ENCODE data around the gene HMGCR. TPM values are rescaled to one million over a fixed set of nuclear protein-coding genes. Genes with fewer than 3 reads are reported as not detected.
"Not testable (repeated sequence)": the region's sequence is repeated elsewhere in the genome, so short reads cannot be mapped to it uniquely, and the experiment has no call there.

Gene HMGCR
- total RNA-seq, result 10 to 100 TPM; 29.6 to 47.2 (median 41.6) TPM
- total RNA-seq (2013), result 22.6 TPM
- 45.7 to 254 (median 87.5) reads per million in 29 experiments for total RNA-seq

DNA sequence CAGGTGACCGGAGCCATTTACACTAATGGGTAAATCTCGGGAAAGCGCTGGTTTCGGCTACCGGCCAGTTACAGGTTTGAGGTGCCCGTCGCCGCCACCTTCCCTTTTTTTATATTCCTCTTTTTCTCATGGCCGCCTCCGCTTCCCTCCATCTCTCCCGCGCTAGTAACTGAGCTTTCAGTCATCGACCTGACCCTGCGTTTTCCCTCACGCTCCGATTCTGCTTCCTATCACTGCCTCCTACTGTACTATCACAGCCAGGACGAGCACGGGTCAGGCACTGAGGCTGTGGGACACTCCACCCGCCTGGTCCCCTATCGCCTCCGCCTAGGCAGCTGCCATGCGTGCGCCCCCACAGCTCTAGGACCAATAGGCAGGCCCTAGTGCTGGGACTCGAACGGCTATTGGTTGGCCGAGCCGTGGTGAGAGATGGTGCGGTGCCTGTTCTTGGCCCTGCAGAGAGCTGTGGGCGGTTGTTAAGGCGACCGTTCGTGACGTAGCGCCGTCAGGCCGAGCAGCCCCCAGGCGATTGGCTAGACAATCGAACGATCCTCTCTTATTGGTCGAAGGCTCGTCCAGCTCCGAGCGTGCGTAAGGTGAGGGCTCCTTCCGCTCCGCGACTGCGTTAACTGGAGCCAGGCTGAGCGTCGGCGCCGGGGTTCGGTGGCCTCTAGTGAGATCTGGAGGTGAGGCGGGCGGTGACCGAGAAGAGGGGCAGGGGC, at the start of gene HMGCR:
Gene HMGCR, plus strand, starts transcription at position 606 of the 722 bp plus-strand sequence. CDS start 5,386 bp downstream, outside the sequence.
- Histone ChIP-seq H3K27ac (ENCODE audit: low read length) (peak within 1 kb of the TSS; percentile 83), H3K9me3 (no peaks in the 10 kb centered on the region), H3K36me3 (ENCODE audit: control insufficient read depth in 2 of 2, extremely low read depth in 1 of 2, insufficient read depth in 1 of 2, low read length in 1 of 2) (no peaks in the 10 kb centered on the region), H3K4me3 (ENCODE audit: control insufficient read depth in 1 of 2, extremely low read depth in 1 of 2, low read length in 1 of 2) (peak within 1 kb of the TSS; percentile 80 to 97), H3K27me3 (replicated peaks in 1 of 2; ENCODE audit: control insufficient read depth in 2 of 2, extremely low read depth in 1 of 2, insufficient read depth in 2 of 2, low read length in 1 of 2) (no peaks in the 10 kb centered on the region), H3K4me1 (ENCODE audit: control insufficient read depth in 1 of 2, extremely low read depth in 1 of 2, insufficient read depth in 2 of 2, low read length in 2 of 2) (peaks cover 14 to 15% of the 10 kb centered on the region in 2 experiments)
- Mint-ChIP-seq H3K27me3 (no peaks in the 10 kb centered on the region), H3K27ac (peak within 1 kb of the TSS in 1 of 2 donors; percentile 74), H3K36me3 (peaks cover 3% of the 10 kb centered on the region), H3K4me1 (peaks cover 35 to 36% (median 35%) of the 10 kb centered on the region in 3 donors), H3K9me3 (no peaks in the 10 kb centered on the region), H3K4me3 (no peak within 1 kb of the TSS)
- WGBS (ENCODE audit: insufficient coverage), result under 1% methylated on average over 50 of the region's 56 CpGs
- DNase-seq (peak; percentile 86 to 99 (median 96)), ATAC-seq (replicated peaks in 1 of 4) (peak; percentile 94 to 97 (median 96))
- ChIA-PET CTCF (interaction anchor here (0.6 to 1.8 kb wide), 15 partner anchors 70 to 1270 kb away, joined by 3 to 31 read pairs (median 3); partner anchors contain the start of genes ANKRD31 (in 1 of the 2), CERT1 (in 1 of the 2), ENC1 (in 1 of the 2) and GFM2 (in 1 of the 2)), POLR2A (interaction anchor here (0.5 to 1.4 kb wide), 15 partner anchors 12 to 1135 kb away, joined by 3 to 10 read pairs (median 4); partner anchors contain the start of genes ANKRD31 (in 1 of the 2) and GCNT4 (in 1 of the 2))

GRCh38 chr5:75291844-75292243, 45.2 kb upstream of the HMGCR start:
- H3K4me3 Mint-ChIP-seq; H3K36me3 Mint-ChIP-seq; H3K4me3 ChIP-seq (ENCODE audit: control insufficient read depth in 1 of 2, extremely low read depth in 1 of 2, low read length in 1 of 2); H3K36me3 ChIP-seq (ENCODE audit: control insufficient read depth in 2 of 2, extremely low read depth in 1 of 2, insufficient read depth in 1 of 2, low read length in 1 of 2); H3K9me3 ChIP-seq; H3K27me3 Mint-ChIP-seq; H3K4me1 Mint-ChIP-seq; H3K9me3 Mint-ChIP-seq; H3K27ac ChIP-seq (ENCODE audit: low read length); ATAC-seq (replicated peaks in 1 of 4); H3K4me1 ChIP-seq (ENCODE audit: control insufficient read depth in 1 of 2, extremely low read depth in 1 of 2, insufficient read depth in 2 of 2, low read length in 2 of 2); DNase-seq; H3K27ac Mint-ChIP-seq; CTCF ChIA-PET: not testable (repeated sequence)
- H3K27me3 ChIP-seq (replicated peaks in 1 of 2; ENCODE audit: control insufficient read depth in 2 of 2, extremely low read depth in 1 of 2, insufficient read depth in 2 of 2, low read length in 1 of 2), result peaks cover 0 to 16% of the 10 kb centered on the region in 2 experiments
- POLR2A ChIA-PET, result interaction anchor here in 1 of 2 donors (0.6 kb wide), 1 partner anchor 47 kb away, joined by 13 read pairs; no protein-coding TSS in a partner anchor
- WGBS (ENCODE audit: insufficient coverage), result 83% methylated on average over 1 of the region's 3 CpGs

GRCh38 chr5:75300084-75300483, 36.9 kb upstream of the HMGCR start:
- no peak overlapping the region for H3K27ac ChIP-seq (ENCODE audit: low read length)
- H3K4me1 ChIP-seq (ENCODE audit: control insufficient read depth in 1 of 2, extremely low read depth in 1 of 2, insufficient read depth in 2 of 2, low read length in 2 of 2), result no peaks in the 10 kb centered on the region
- no peak for DNase-seq
- H3K4me1 Mint-ChIP-seq, result no peaks in the 10 kb centered on the region
- H3K9me3 ChIP-seq, result no peaks in the 10 kb centered on the region
- H3K36me3 Mint-ChIP-seq, result no peaks in the 10 kb centered on the region
- H3K4me3 Mint-ChIP-seq, result no peak overlapping the region
- no peak for ATAC-seq (replicated peaks in 1 of 4)
- no peak overlapping the region for H3K27ac Mint-ChIP-seq
- CTCF ChIA-PET, result no interaction called here
- H3K27me3 ChIP-seq (replicated peaks in 1 of 2; ENCODE audit: control insufficient read depth in 2 of 2, extremely low read depth in 1 of 2, insufficient read depth in 2 of 2, low read length in 1 of 2), result no peaks in the 10 kb centered on the region
- POLR2A ChIA-PET, result no interaction called here
- peaks cover 0 to 2% (median 0%) of the 10 kb centered on the region in 3 donors for H3K9me3 Mint-ChIP-seq
- peaks cover 0 to 3% of the 10 kb centered on the region in 2 donors for H3K27me3 Mint-ChIP-seq
- H3K4me3 ChIP-seq (ENCODE audit: control insufficient read depth in 1 of 2, extremely low read depth in 1 of 2, low read length in 1 of 2), result no peak overlapping the region
- no peaks in the 10 kb centered on the region for H3K36me3 ChIP-seq (ENCODE audit: control insufficient read depth in 2 of 2, extremely low read depth in 1 of 2, insufficient read depth in 1 of 2, low read length in 1 of 2)

DNA sequence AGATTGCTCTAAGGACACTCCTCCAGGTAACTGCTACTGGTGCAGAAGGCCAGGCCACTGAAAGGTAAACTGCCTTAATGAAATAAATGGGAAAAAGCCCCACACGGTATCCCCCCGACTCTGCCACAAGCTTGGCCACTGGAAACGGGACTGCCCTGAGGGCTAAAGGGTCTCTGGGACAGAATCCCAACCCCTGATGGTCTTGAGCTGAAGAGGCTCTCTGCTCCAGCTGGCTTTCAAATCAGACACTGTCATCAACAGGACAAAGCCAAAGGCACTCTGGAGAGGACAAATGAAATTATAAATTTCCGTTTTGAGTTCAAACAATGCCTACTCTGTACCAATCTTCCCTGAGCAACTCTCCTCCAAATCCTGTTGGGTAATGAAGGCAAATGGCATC, 33.6 kb upstream of the HMGCR start:
- ChIA-PET POLR2A (no interaction called here), CTCF (no interaction called here)
- 88% methylated on average over 4 of the region's 4 CpGs for WGBS (ENCODE audit: insufficient coverage)
- H3K9me3 ChIP-seq, result no peaks in the 10 kb centered on the region
- Mint-ChIP-seq H3K4me3 (no peak overlapping the region), H3K9me3 (peaks cover 0 to 2% (median 0%) of the 10 kb centered on the region in 3 donors), H3K27me3 (peaks cover 0 to 3% of the 10 kb centered on the region in 2 donors), H3K36me3 (no peaks in the 10 kb centered on the region), H3K4me1 (no peaks in the 10 kb centered on the region), H3K27ac (no peak overlapping the region)
- H3K36me3 ChIP-seq (ENCODE audit: control insufficient read depth in 2 of 2, extremely low read depth in 1 of 2, insufficient read depth in 1 of 2, low read length in 1 of 2), result no peaks in the 10 kb centered on the region
- H3K4me1 ChIP-seq (ENCODE audit: control insufficient read depth in 1 of 2, extremely low read depth in 1 of 2, insufficient read depth in 2 of 2, low read length in 2 of 2), result no peaks in the 10 kb centered on the region
- DNase-seq (no peak), ATAC-seq (replicated peaks in 1 of 4) (no peak)
- no peaks in the 10 kb centered on the region for H3K27me3 ChIP-seq (replicated peaks in 1 of 2; ENCODE audit: control insufficient read depth in 2 of 2, extremely low read depth in 1 of 2, insufficient read depth in 2 of 2, low read length in 1 of 2)
- H3K27ac ChIP-seq (ENCODE audit: low read length), result no peak overlapping the region
- no peak overlapping the region for H3K4me3 ChIP-seq (ENCODE audit: control insufficient read depth in 1 of 2, extremely low read depth in 1 of 2, low read length in 1 of 2)

GRCh38 chr5:75304486-75304885, 32.5 kb upstream of the HMGCR start:
- CTCF ChIA-PET; POLR2A ChIA-PET; H3K27ac Mint-ChIP-seq; H3K27me3 ChIP-seq (replicated peaks in 1 of 2; ENCODE audit: control insufficient read depth in 2 of 2, extremely low read depth in 1 of 2, insufficient read depth in 2 of 2, low read length in 1 of 2); H3K9me3 ChIP-seq; H3K36me3 Mint-ChIP-seq; H3K4me3 ChIP-seq (ENCODE audit: control insufficient read depth in 1 of 2, extremely low read depth in 1 of 2, low read length in 1 of 2); H3K36me3 ChIP-seq (ENCODE audit: control insufficient read depth in 2 of 2, extremely low read depth in 1 of 2, insufficient read depth in 1 of 2, low read length in 1 of 2); ATAC-seq (replicated peaks in 1 of 4); DNase-seq; H3K4me3 Mint-ChIP-seq; H3K4me1 ChIP-seq (ENCODE audit: control insufficient read depth in 1 of 2, extremely low read depth in 1 of 2, insufficient read depth in 2 of 2, low read length in 2 of 2); H3K4me1 Mint-ChIP-seq; H3K27me3 Mint-ChIP-seq; H3K9me3 Mint-ChIP-seq; H3K27ac ChIP-seq (ENCODE audit: low read length): not testable (repeated sequence)
- 80% methylated on average over 1 of the region's 11 CpGs for WGBS (ENCODE audit: insufficient coverage)

DNA sequence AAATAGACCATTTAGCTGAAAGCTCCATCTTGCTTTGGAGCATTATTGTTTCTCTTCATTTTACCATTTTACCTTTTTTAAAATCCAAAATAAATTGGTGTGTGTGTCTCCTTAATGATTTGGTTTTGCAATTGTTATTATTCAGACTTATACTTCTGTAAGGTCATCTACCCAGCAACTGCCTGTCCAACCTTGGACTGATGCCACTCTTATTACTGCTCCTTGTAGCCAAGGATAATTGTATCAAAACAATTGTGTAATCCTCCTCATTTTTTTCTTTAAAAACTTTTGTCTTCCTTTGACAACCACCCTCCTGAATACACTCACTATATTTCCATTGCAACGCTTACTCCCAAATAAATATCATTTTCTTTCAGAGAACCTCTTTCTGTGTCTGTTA, 30.3 kb upstream of the HMGCR start:
- H3K27me3 Mint-ChIP-seq, result peaks cover 0 to 5% of the 10 kb centered on the region in 2 donors
- ChIA-PET POLR2A (no interaction called here), CTCF (no interaction called here)
- Histone ChIP-seq H3K27me3 (replicated peaks in 1 of 2; ENCODE audit: control insufficient read depth in 2 of 2, extremely low read depth in 1 of 2, insufficient read depth in 2 of 2, low read length in 1 of 2) (no peaks in the 10 kb centered on the region), H3K4me3 (ENCODE audit: control insufficient read depth in 1 of 2, extremely low read depth in 1 of 2, low read length in 1 of 2) (no peak overlapping the region), H3K4me1 (ENCODE audit: control insufficient read depth in 1 of 2, extremely low read depth in 1 of 2, insufficient read depth in 2 of 2, low read length in 2 of 2) (no peaks in the 10 kb centered on the region), H3K36me3 (ENCODE audit: control insufficient read depth in 2 of 2, extremely low read depth in 1 of 2, insufficient read depth in 1 of 2, low read length in 1 of 2) (no peaks in the 10 kb centered on the region), H3K27ac (ENCODE audit: low read length) (no peak overlapping the region), H3K9me3 (no peaks in the 10 kb centered on the region)
- DNase-seq (no peak), ATAC-seq (replicated peaks in 1 of 4) (no peak)
- no peaks in the 10 kb centered on the region for H3K4me1 Mint-ChIP-seq
- no peaks in the 10 kb centered on the region for H3K9me3 Mint-ChIP-seq
- H3K36me3 Mint-ChIP-seq, result no peaks in the 10 kb centered on the region
- H3K4me3 Mint-ChIP-seq, result no peak overlapping the region
- WGBS (ENCODE audit: insufficient coverage), result no CpG with 5 or more reads among the region's 1 CpG
- H3K27ac Mint-ChIP-seq, result no peak overlapping the region
